HEK293 (cell line): ENCODE results near the gene APOBR.
A peak's percentile ranks its signal among the peaks of the same experiment; 100 is the strongest.
"Not testable (repeated sequence)": the region's sequence is repeated elsewhere in the genome, so short reads cannot be mapped to it uniquely, and the experiment has no call there.

Experiments used
- CTCF ChIA-PET: fragments of 350-600 bp; formaldehyde crosslinking; extraction: SDS; loops from one replicate; lab custom pipeline; 2021; ENCODE audit warnings: antibody characterized with exemption; lab: Yijun Ruan, JAX
- POLR2A ChIA-PET: fragments of 300-600 bp; formaldehyde crosslinking; extraction: SDS; loops from one replicate; lab custom pipeline; 2020; ENCODE audit warnings: antibody characterized with exemption, inconsistent platforms; lab: Yijun Ruan, JAX
- H3K27ac ChIP-seq: fragments of 200-500 bp; sonication (Bioruptor generic); 2 replicates; pipeline ENCODE4 v1.5.1; 2014; ENCODE audit warnings: low read depth, low read length, control low read depth, inconsistent platforms; ENCODE audit errors: extremely low read depth
- H3K36me3 ChIP-seq, 2 experiments: fragments of 200-500 bp in 1 of 2; sonication (Bioruptor generic) in 1 of 2; 1 replicate in 1 of 2; 2 replicates in 1 of 2; pipeline ENCODE4 v1.5.1; 2014 to 2017; ENCODE audit warnings: inconsistent platforms in 2 of 2, low read length in 2 of 2; ENCODE audit not compliant: control insufficient read depth in 2 of 2, insufficient read depth in 1 of 2
- H3K4me1 ChIP-seq: fragments of 200-500 bp; sonication (Bioruptor generic); 2 replicates; pipeline ENCODE4 v1.5.1; 2014; ENCODE audit warnings: mild to moderate bottlenecking, low read length, inconsistent platforms; ENCODE audit not compliant: control insufficient read depth, insufficient read depth
- H3K4me3 ChIP-seq: 2 replicates; pipeline ENCODE4 v1.5.1; 2011; ENCODE audit warnings: low read depth, mild to moderate bottlenecking, control low read depth, low read length, moderate library complexity
- H3K9me3 ChIP-seq: fragments of 200-500 bp; sonication (Bioruptor generic); 2 replicates; pipeline ENCODE4 v1.5.1; 2014; ENCODE audit warnings: low read depth, low read length, inconsistent platforms; ENCODE audit not compliant: control insufficient read depth, insufficient read depth
- GLI4 ChIP-seq: fragments of 450-650 bp; formaldehyde crosslinking; IDR thresholded peaks from 2 replicates; pipeline ENCODE4 v1.5.1; 2016; ENCODE audit warnings: missing biosample characterization, missing genetic modification characterization
- IKZF3 ChIP-seq: fragments of 450-650 bp; IDR thresholded peaks from 2 replicates; pipeline ENCODE4 v1.5.0; 2018; ENCODE audit warnings: missing biosample characterization, mild to moderate bottlenecking, missing genetic modification characterization, moderate library complexity
- KLF1 ChIP-seq: fragments of 450-650 bp; formaldehyde crosslinking; IDR thresholded peaks from 2 replicates; pipeline ENCODE4 v1.5.1; 2016; ENCODE audit warnings: missing biosample characterization, missing genetic modification characterization
- KLF10 ChIP-seq: fragments of 450-650 bp; IDR thresholded peaks from 2 replicates; pipeline ENCODE4 v1.5.1; 2018; ENCODE audit warnings: missing biosample characterization, mild to moderate bottlenecking, missing genetic modification characterization
- KLF16 ChIP-seq: fragments of 450-650 bp; formaldehyde crosslinking; IDR thresholded peaks from 2 replicates; pipeline ENCODE4 v1.5.1; 2017; ENCODE audit warnings: missing biosample characterization, missing genetic modification characterization
- MZF1 ChIP-seq: fragments of 450-650 bp; formaldehyde crosslinking; IDR thresholded peaks from 2 replicates; pipeline ENCODE4 v1.5.1; 2017; ENCODE audit warnings: missing biosample characterization, missing genetic modification characterization, borderline replicate concordance
- REPIN1 ChIP-seq: fragments of 450-650 bp; formaldehyde crosslinking; IDR thresholded peaks from 2 replicates; pipeline ENCODE4 v1.5.1; 2017; ENCODE audit warnings: missing biosample characterization, missing genetic modification characterization, low read depth
- ZBTB1 ChIP-seq: fragments of 450-650 bp; formaldehyde crosslinking; IDR thresholded peaks from 2 replicates; pipeline ENCODE4 v1.5.1; 2016; ENCODE audit warnings: missing biosample characterization, missing genetic modification characterization
- ZBTB20 ChIP-seq: fragments of 450-650 bp; formaldehyde crosslinking; IDR thresholded peaks from 2 replicates; pipeline ENCODE4 v1.5.1; 2016; ENCODE audit warnings: missing biosample characterization, missing genetic modification characterization
- ZBTB48 ChIP-seq: fragments of 450-650 bp; formaldehyde crosslinking; IDR thresholded peaks from 2 replicates; pipeline ENCODE4 v1.5.1; 2016; ENCODE audit warnings: missing biosample characterization, missing genetic modification characterization
- ZBTB7A ChIP-seq: fragments of 450-650 bp; formaldehyde crosslinking; IDR thresholded peaks from 2 replicates; pipeline ENCODE4 v1.5.1; 2016; ENCODE audit warnings: low read depth, missing biosample characterization, missing genetic modification characterization
- ZNF16 ChIP-seq: fragments of 450-650 bp; formaldehyde crosslinking; IDR thresholded peaks from 2 replicates; pipeline ENCODE4 v1.5.1; 2016; ENCODE audit warnings: low read depth, missing biosample characterization, missing genetic modification characterization
- ZNF335 ChIP-seq: fragments of 450-650 bp; formaldehyde crosslinking; conservative IDR thresholded peaks from 2 replicates; pipeline ENCODE4 v1.5.1; 2016; ENCODE audit warnings: missing biosample characterization, missing genetic modification characterization
- ZNF362 ChIP-seq: fragments of 450-650 bp; formaldehyde crosslinking; IDR thresholded peaks from 2 replicates; pipeline ENCODE4 v1.5.1; 2016; ENCODE audit warnings: missing biosample characterization, missing genetic modification characterization
- ZNF416 ChIP-seq: fragments of 450-650 bp; formaldehyde crosslinking; IDR thresholded peaks from 2 replicates; pipeline ENCODE4 v1.5.1; 2016; ENCODE audit warnings: missing biosample characterization, missing genetic modification characterization
- ZNF561 ChIP-seq: fragments of 450-650 bp; IDR thresholded peaks from 2 replicates; pipeline ENCODE4 v1.5.1; 2018; ENCODE audit warnings: missing biosample characterization, missing genetic modification characterization, borderline replicate concordance
- ZNF610 ChIP-seq: fragments of 450-650 bp; formaldehyde crosslinking; IDR thresholded peaks from 2 replicates; pipeline ENCODE4 v1.5.1; 2016; ENCODE audit warnings: missing biosample characterization, missing genetic modification characterization, borderline replicate concordance
- ZNF654 ChIP-seq: fragments of 450-650 bp; formaldehyde crosslinking; IDR thresholded peaks from 2 replicates; pipeline ENCODE4 v1.5.1; 2016; ENCODE audit warnings: low read depth, missing biosample characterization, missing genetic modification characterization
- ZNF677 ChIP-seq: fragments of 450-650 bp; IDR thresholded peaks from 2 replicates; pipeline ENCODE4 v1.5.0; 2018; ENCODE audit warnings: missing biosample characterization, mild to moderate bottlenecking, missing genetic modification characterization, moderate library complexity
- ZSCAN16 ChIP-seq: fragments of 450-650 bp; formaldehyde crosslinking; IDR thresholded peaks from 2 replicates; pipeline ENCODE4 v1.5.1; 2016; ENCODE audit warnings: missing biosample characterization, missing genetic modification characterization
- ZSCAN30 ChIP-seq: fragments of 450-650 bp; IDR thresholded peaks from 2 replicates; pipeline ENCODE4 v1.5.1; 2018; ENCODE audit warnings: missing biosample characterization, mild to moderate bottlenecking, missing genetic modification characterization, moderate library complexity
- TF ChIP-seq, protein P1 (sequence below): fragments of 450-650 bp; formaldehyde crosslinking; IDR thresholded peaks from 2 replicates; pipeline ENCODE4 v1.5.1; 2017; ENCODE audit warnings: missing biosample characterization, missing genetic modification characterization
- TF ChIP-seq, protein P2 (sequence below): fragments of 450-650 bp; formaldehyde crosslinking; IDR thresholded peaks from 2 replicates; pipeline ENCODE4 v1.5.1; 2017; ENCODE audit warnings: missing biosample characterization, missing genetic modification characterization

Gene APOBR

DNA sequence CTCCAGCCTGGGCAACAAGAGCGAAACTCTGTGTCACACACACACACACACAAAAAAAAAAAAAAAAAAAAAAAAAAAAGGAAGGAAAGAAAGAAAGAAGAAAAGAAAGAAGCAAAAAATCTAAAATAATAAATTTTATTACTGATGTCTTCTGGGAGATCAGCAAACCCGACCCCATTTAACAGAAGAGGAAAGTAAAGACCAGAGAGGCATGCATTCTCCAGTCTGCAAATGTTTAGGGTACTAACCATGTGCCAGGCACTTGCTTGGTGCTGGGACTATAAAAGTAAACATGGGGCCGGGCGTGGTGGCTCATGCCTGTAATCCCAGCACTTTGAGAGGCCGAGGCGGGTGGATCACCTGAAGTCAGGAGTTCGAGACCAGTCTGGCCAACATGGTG is 51.5 kb downstream of the APOBR start:
- CTCF ChIA-PET = interaction anchor here (0.6 kb wide), 1 partner anchor 16 kb away, joined by 4 read pairs; no protein-coding TSS in a partner anchor
- not testable (repeated sequence) for H3K4me1 ChIP-seq, H3K27ac ChIP-seq
- POLR2A ChIA-PET = interaction anchor here (0.6 kb wide), 1 partner anchor 55 kb away, joined by 11 read pairs; no protein-coding TSS in a partner anchor
- TF ChIP-seq ZSCAN16 (tag by site-specific recombination) = peak; percentile 96
- TF ChIP-seq, all 188 proteins: peak for 1; not testable (repeated sequence) for 187
- not testable (repeated sequence) for H3K4me3 ChIP-seq, H3K9me3 ChIP-seq, H3K36me3 ChIP-seq

DNA sequence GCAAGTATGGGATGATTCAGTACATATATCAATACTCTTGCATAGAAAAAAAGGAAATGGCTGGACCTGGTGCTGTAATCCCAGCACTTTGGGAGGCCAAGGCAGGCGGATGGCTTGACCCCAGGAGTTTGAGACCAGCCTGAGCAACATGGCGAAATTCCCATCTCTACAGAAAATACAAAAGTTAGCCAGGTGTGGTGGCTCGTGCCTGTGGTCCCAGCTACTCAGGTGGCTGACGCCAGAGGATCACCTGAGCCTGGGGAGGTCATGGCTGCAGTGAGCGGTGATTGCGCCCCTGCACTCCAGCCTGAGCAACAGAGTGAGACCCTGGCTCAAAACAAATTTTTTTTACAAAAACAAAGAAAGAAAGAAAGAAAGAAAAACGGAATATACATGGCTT is 52.2 kb downstream of the APOBR start:
- CTCF ChIA-PET = no interaction called here
- H3K4me1 ChIP-seq = no peaks in the 10 kb centered on the region
- no peaks in the 10 kb centered on the region for H3K36me3 ChIP-seq
- no peaks in the 10 kb centered on the region for H3K9me3 ChIP-seq
- H3K27ac ChIP-seq = no peak overlapping the region
- TF ChIP-seq ZNF561 (tag by site-specific recombination) = no peak
- no peak for TF ChIP-seq ZBTB1 (tag by site-specific recombination)
- TF ChIP-seq, protein P1, sequence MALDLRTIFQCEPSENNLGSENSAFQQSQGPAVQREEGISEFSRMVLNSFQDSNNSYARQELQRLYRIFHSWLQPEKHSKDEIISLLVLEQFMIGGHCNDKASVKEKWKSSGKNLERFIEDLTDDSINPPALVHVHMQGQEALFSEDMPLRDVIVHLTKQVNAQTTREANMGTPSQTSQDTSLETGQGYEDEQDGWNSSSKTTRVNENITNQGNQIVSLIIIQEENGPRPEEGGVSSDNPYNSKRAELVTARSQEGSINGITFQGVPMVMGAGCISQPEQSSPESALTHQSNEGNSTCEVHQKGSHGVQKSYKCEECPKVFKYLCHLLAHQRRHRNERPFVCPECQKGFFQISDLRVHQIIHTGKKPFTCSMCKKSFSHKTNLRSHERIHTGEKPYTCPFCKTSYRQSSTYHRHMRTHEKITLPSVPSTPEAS (tag by site-specific recombination) = no peak
- no peak for TF ChIP-seq ZBTB20 (tag by site-specific recombination)
- no peak for TF ChIP-seq ZBTB7A (tag by site-specific recombination)
- no peak for TF ChIP-seq KLF16
- no peak for TF ChIP-seq GLI4 (tag by site-specific recombination)
- no peak for TF ChIP-seq ZNF16 (tag by site-specific recombination)
- TF ChIP-seq ZNF335 (tag by site-specific recombination) = no peak
- TF ChIP-seq ZNF677 = no peak
- TF ChIP-seq KLF10 (tag by site-specific recombination) = no peak
- no peak for TF ChIP-seq ZNF654 (tag by site-specific recombination)
- TF ChIP-seq ZNF610 (tag by site-specific recombination) = no peak
- TF ChIP-seq REPIN1 (tag by site-specific recombination) = no peak
- TF ChIP-seq IKZF3 = no peak
- TF ChIP-seq, protein P2, sequence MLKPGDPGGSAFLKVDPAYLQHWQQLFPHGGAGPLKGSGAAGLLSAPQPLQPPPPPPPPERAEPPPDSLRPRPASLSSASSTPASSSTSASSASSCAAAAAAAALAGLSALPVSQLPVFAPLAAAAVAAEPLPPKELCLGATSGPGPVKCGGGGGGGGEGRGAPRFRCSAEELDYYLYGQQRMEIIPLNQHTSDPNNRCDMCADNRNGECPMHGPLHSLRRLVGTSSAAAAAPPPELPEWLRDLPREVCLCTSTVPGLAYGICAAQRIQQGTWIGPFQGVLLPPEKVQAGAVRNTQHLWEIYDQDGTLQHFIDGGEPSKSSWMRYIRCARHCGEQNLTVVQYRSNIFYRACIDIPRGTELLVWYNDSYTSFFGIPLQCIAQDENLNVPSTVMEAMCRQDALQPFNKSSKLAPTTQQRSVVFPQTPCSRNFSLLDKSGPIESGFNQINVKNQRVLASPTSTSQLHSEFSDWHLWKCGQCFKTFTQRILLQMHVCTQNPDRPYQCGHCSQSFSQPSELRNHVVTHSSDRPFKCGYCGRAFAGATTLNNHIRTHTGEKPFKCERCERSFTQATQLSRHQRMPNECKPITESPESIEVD (tag by site-specific recombination) = no peak
- TF ChIP-seq ZNF416 = no peak
- no peak for TF ChIP-seq ZSCAN30
- TF ChIP-seq MZF1 = no peak
- POLR2A ChIA-PET = no interaction called here
- H3K4me3 ChIP-seq = no peak overlapping the region

GRCh38 chr16:28548306-28548802 is 53.9 kb downstream of the APOBR start:
- POLR2A ChIA-PET = no interaction called here
- H3K4me3 ChIP-seq = no peak overlapping the region
- H3K9me3 ChIP-seq = no peaks in the 10 kb centered on the region
- no peak overlapping the region for H3K27ac ChIP-seq
- TF ChIP-seq ZBTB48 (no peak), KLF1 (tag by site-specific recombination) (0 out of 2 replicates have a peak, but pooled peaks have one; percentile 18), ZNF362 (no peak)
- TF ChIP-seq, all 188 proteins: peak for 1
- CTCF ChIA-PET = interaction anchor here (0.7 kb wide), 1 partner anchor 270 kb away, joined by 3 read pairs; no protein-coding TSS in a partner anchor
- Histone ChIP-seq H3K4me1 (no peaks in the 10 kb centered on the region), H3K36me3 (no peaks in the 10 kb centered on the region)
